ENCODE measurements around the gene CAMK4.
"Not testable (repeated sequence)": the region's sequence is repeated elsewhere in the genome, so short reads cannot be mapped to it uniquely, and the experiment has no call there.

Gene CAMK4

GRCh38 chr5:111229871-111230810 is 6.0 kb downstream of the CAMK4 start:
- no peak for DNase-seq

- no peak for DNase-seq
Observed at GRCh38 chr5:111231119-111231518, 6.9 kb downstream of the CAMK4 start.

GRCh38 chr5:111232311-111233051 is 8.3 kb downstream of the CAMK4 start:
- no peak for DNase-seq

- no peak for DNase-seq
Observed at GRCh38 chr5:111233052-111233374, 8.8 kb downstream of the CAMK4 start.

GRCh38 chr5:111234125-111234524 is 9.9 kb downstream of the CAMK4 start:
- DNase-seq: no peak

GRCh38 chr5:111235635-111236034 is 11.5 kb downstream of the CAMK4 start:
- DNase-seq: no peak

- DNase-seq: no peak
Observed at GRCh38 chr5:111236348-111236747, 12.2 kb downstream of the CAMK4 start.

- no peak for DNase-seq
Observed at GRCh38 chr5:111236995-111237394, 12.8 kb downstream of the CAMK4 start.

- DNase-seq: no peak
Observed at GRCh38 chr5:111237470-111237869, 13.3 kb downstream of the CAMK4 start.

GRCh38 chr5:111238431-111239225 is 14.4 kb downstream of the CAMK4 start:
- no peak for DNase-seq

GRCh38 chr5:111241696-111242095 is 17.5 kb downstream of the CAMK4 start:
- DNase-seq: no peak

- no peak for DNase-seq
Observed at GRCh38 chr5:111242606-111243005, 18.4 kb downstream of the CAMK4 start.

GRCh38 chr5:111243318-111243717 is 19.1 kb downstream of the CAMK4 start:
- DNase-seq: no peak

GRCh38 chr5:111245654-111246053 is 21.5 kb downstream of the CAMK4 start:
- DNase-seq: no peak

- DNase-seq: no peak
Observed at GRCh38 chr5:111246459-111246858, 22.3 kb downstream of the CAMK4 start.

GRCh38 chr5:111248571-111248970 is 24.4 kb downstream of the CAMK4 start:
- no peak for DNase-seq

GRCh38 chr5:111251921-111252320 is 27.7 kb downstream of the CAMK4 start:
- no peak for DNase-seq

GRCh38 chr5:111252799-111253545 is 28.8 kb downstream of the CAMK4 start:
- no peak for DNase-seq

- no peak for DNase-seq
Observed at GRCh38 chr5:111254613-111255012, 30.4 kb downstream of the CAMK4 start.

- DNase-seq: no peak
Observed at GRCh38 chr5:111255169-111255568, 31.0 kb downstream of the CAMK4 start.

- DNase-seq: no peak
Observed at GRCh38 chr5:111256128-111256527, 31.9 kb downstream of the CAMK4 start.

GRCh38 chr5:111257610-111258009 is 33.4 kb downstream of the CAMK4 start:
- not testable (repeated sequence) for DNase-seq

GRCh38 chr5:111259636-111260035 is 35.5 kb downstream of the CAMK4 start:
- DNase-seq: no peak
